ENCODE measurements around the gene TEX264.

TEX264 gene

GRCh38 chr3:51659942-51660341, 11.1 kb upstream of the TEX264 start:
- no peak overlapping the region for H3K9ac ChIP-seq (ENCODE audit: low read depth, low read length)
- peaks cover 60% of the 10 kb centered on the region for H3K36me3 ChIP-seq (ENCODE audit: insufficient read depth, low read length)
- no peak overlapping the region for H3K27ac ChIP-seq (ENCODE audit: low read length)
- no peaks in the 10 kb centered on the region for H3K4me1 ChIP-seq (ENCODE audit: insufficient read depth, low read length)
- H3K79me2 ChIP-seq (ENCODE audit: insufficient read depth, low read length): no peaks in the 10 kb centered on the region
- no peak overlapping the region for H3K4me3 ChIP-seq (ENCODE audit: low read depth in 1 of 2, low read length in 2 of 2)
- DNase-seq: no peak
- H2AFZ ChIP-seq (ENCODE audit: low read depth, low read length): no peak overlapping the region
- no peaks in the 10 kb centered on the region for H3K9me3 ChIP-seq (ENCODE audit: insufficient read depth, low read length, severe bottlenecking)
- TF ChIP-seq EZH2 (IDR thresholded peaks at IDR 0.05; ENCODE audit: borderline replicate concordance, low read depth, low read length, severe bottlenecking): no peak
- TF ChIP-seq CTCF (IDR thresholded peaks at IDR 0.05; ENCODE audit: borderline replicate concordance, extremely low read depth, low read length, poor library complexity, severe bottlenecking): no peak
- H4K20me1 ChIP-seq (ENCODE audit: insufficient read depth, low read length): peaks cover 3% of the 10 kb centered on the region; the same call in 1 of the 2 replicates
- H3K4me2 ChIP-seq (ENCODE audit: insufficient read depth, low read length): no peak overlapping the region
- no peaks in the 10 kb centered on the region for H3K27me3 ChIP-seq (ENCODE audit: insufficient read depth, low read length, poor library complexity)
- ATAC-seq (ENCODE audit: insufficient read depth, low read depth): no peak

- Histone ChIP-seq H3K27me3 (ENCODE audit: insufficient read depth, low read length, poor library complexity) (no peaks in the 10 kb centered on the region), H3K4me1 (ENCODE audit: insufficient read depth, low read length) (no peaks in the 10 kb centered on the region), H3K9me3 (ENCODE audit: insufficient read depth, low read length, severe bottlenecking) (no peaks in the 10 kb centered on the region), H3K4me2 (ENCODE audit: insufficient read depth, low read length) (no peak overlapping the region), H4K20me1 (ENCODE audit: insufficient read depth, low read length) (peaks cover 3% of the 10 kb centered on the region; the same call in 1 of the 2 replicates), H3K9ac (ENCODE audit: low read depth, low read length) (no peak overlapping the region), H3K27ac (ENCODE audit: low read length) (no peak overlapping the region), H3K36me3 (ENCODE audit: insufficient read depth, low read length) (peaks cover 48% of the 10 kb centered on the region), H3K4me3 (ENCODE audit: low read depth in 1 of 2, low read length in 2 of 2) (no peak overlapping the region), H2AFZ (ENCODE audit: low read depth, low read length) (no peak overlapping the region), H3K79me2 (ENCODE audit: insufficient read depth, low read length) (no peaks in the 10 kb centered on the region)
- DNase-seq: no peak
- no peak for ATAC-seq (ENCODE audit: insufficient read depth, low read depth)
- TF ChIP-seq CTCF (IDR thresholded peaks at IDR 0.05; ENCODE audit: borderline replicate concordance, extremely low read depth, low read length, poor library complexity, severe bottlenecking) (no peak), EZH2 (IDR thresholded peaks at IDR 0.05; ENCODE audit: borderline replicate concordance, low read depth, low read length, severe bottlenecking) (no peak)
Observed at GRCh38 chr3:51662456-51662855, 8.6 kb upstream of the TEX264 start.

GRCh38 chr3:51668756-51669155, 2.3 kb upstream of the TEX264 start:
- no peak for DNase-seq
- H3K9me3 ChIP-seq (ENCODE audit: insufficient read depth, low read length, severe bottlenecking): no peaks in the 10 kb centered on the region
- H3K36me3 ChIP-seq (ENCODE audit: insufficient read depth, low read length): peaks cover under 1% of the 10 kb centered on the region
- H3K4me1 ChIP-seq (ENCODE audit: insufficient read depth, low read length): peaks cover 39% of the 10 kb centered on the region
- 0 out of 2 replicates have a peak overlapping the region, but pooled peaks have one; percentile 38 for H2AFZ ChIP-seq (ENCODE audit: low read depth, low read length)
- H3K27ac ChIP-seq (ENCODE audit: low read length): no peak overlapping the region; the same call in 1 of the 2 replicates
- H3K79me2 ChIP-seq (ENCODE audit: insufficient read depth, low read length): peaks cover 26% of the 10 kb centered on the region
- peaks cover 7% of the 10 kb centered on the region; the same call in 1 of the 2 replicates for H4K20me1 ChIP-seq (ENCODE audit: insufficient read depth, low read length)
- TF ChIP-seq CTCF (IDR thresholded peaks at IDR 0.05; ENCODE audit: borderline replicate concordance, extremely low read depth, low read length, poor library complexity, severe bottlenecking) (no peak), EZH2 (IDR thresholded peaks at IDR 0.05; ENCODE audit: borderline replicate concordance, low read depth, low read length, severe bottlenecking) (no peak)
- no peak overlapping the region for H3K4me3 ChIP-seq (ENCODE audit: low read depth in 1 of 2, low read length in 2 of 2)
- no peak overlapping the region for H3K4me2 ChIP-seq (ENCODE audit: insufficient read depth, low read length)
- ATAC-seq (ENCODE audit: insufficient read depth, low read depth): no peak
- H3K27me3 ChIP-seq (ENCODE audit: insufficient read depth, low read length, poor library complexity): no peaks in the 10 kb centered on the region
- no peak overlapping the region for H3K9ac ChIP-seq (ENCODE audit: low read depth, low read length)
